NCI-H2107 treated with DMSO at 0.1 percent for 48 hours (cell line): Measurements from ENCODE around the gene CCDC141.
"Not testable (repeated sequence)": the region's sequence is repeated elsewhere in the genome, so short reads cannot be mapped to it uniquely, and the experiment has no call there.

Experiments
- DNase-seq: peaks from one replicate; lab custom pipeline; 2025; ENCODE audit not compliant: unreplicated experiment; lab: John Stamatoyannopoulos, UW

Gene CCDC141

GRCh38 chr2:178982652-178983051 is 67.3 kb downstream of the CCDC141 start:
- not testable (repeated sequence) for DNase-seq

- DNase-seq = no peak
Observed at GRCh38 chr2:178980815-178981214, 69.1 kb downstream of the CCDC141 start.

- DNase-seq = no peak
Observed at GRCh38 chr2:178978667-178979066, 71.3 kb downstream of the CCDC141 start.

- no peak for DNase-seq
Observed at GRCh38 chr2:178976351-178976750, 73.6 kb downstream of the CCDC141 start.

- no peak for DNase-seq
Observed at GRCh38 chr2:178962805-178963433, 87.0 kb downstream of the CCDC141 start.

- DNase-seq = no peak
Observed at GRCh38 chr2:178962152-178962551, 87.8 kb downstream of the CCDC141 start.

- DNase-seq = no peak
Observed at GRCh38 chr2:178954049-178954448, 95.9 kb downstream of the CCDC141 start.

GRCh38 chr2:178951266-178952006 is 98.5 kb downstream of the CCDC141 start:
- no peak for DNase-seq

GRCh38 chr2:178949584-178949983 is 100.4 kb downstream of the CCDC141 start:
- DNase-seq = no peak

GRCh38 chr2:178949151-178949550 is 100.8 kb downstream of the CCDC141 start:
- DNase-seq = no peak

GRCh38 chr2:178947006-178947405 is 102.9 kb downstream of the CCDC141 start:
- DNase-seq = no peak

GRCh38 chr2:178946494-178946893 is 103.4 kb downstream of the CCDC141 start:
- DNase-seq = no peak

- DNase-seq = no peak
Observed at GRCh38 chr2:178943745-178944144, 106.2 kb downstream of the CCDC141 start.

GRCh38 chr2:178934571-178934970 is 115.4 kb downstream of the CCDC141 start:
- DNase-seq = no peak

- no peak for DNase-seq
Observed at GRCh38 chr2:178933493-178933892, 116.4 kb downstream of the CCDC141 start.

GRCh38 chr2:178928077-178928476 is 121.9 kb downstream of the CCDC141 start:
- no peak for DNase-seq

GRCh38 chr2:178927173-178927572 is 122.8 kb downstream of the CCDC141 start:
- no peak for DNase-seq

GRCh38 chr2:178924817-178925216 is 125.1 kb downstream of the CCDC141 start:
- DNase-seq = no peak

GRCh38 chr2:178923546-178923945 is 126.4 kb downstream of the CCDC141 start:
- DNase-seq = no peak

GRCh38 chr2:178920916-178921513 is 128.9 kb downstream of the CCDC141 start:
- DNase-seq = no peak

GRCh38 chr2:178917555-178917954 is 132.4 kb downstream of the CCDC141 start:
- peak; percentile 5 for DNase-seq
